DMS 273 treated with DMSO at 0.1 percent for 48 hours (cell line): ENCODE results near the gene MADD.
"Not testable (repeated sequence)": the region's sequence is repeated elsewhere in the genome, so short reads cannot be mapped to it uniquely, and the experiment has no call there.

Experiments
- DNase-seq: peaks from one replicate; lab custom pipeline; 2025; lab: John Stamatoyannopoulos, UW

Gene MADD

DNA sequence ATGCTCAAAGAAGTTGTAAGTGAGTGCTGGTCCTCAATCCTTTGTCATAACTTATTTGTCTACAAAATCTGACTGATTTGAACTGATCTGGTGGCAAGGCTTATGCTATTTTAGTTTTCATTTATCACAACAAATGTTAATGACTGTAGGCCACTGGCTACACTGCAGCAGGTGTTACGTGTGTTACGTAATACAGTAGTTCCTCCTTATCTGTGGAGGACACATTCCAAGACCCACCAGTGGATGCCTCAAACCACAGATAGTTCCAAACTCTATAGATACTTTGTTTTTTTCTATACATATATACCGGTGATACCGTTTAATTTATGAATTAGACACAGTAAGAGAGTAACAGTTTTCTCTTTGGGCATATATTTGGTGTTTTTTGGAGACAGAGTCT lies 7.0 kb downstream of the MADD start:
- DNase-seq = no peak

- DNase-seq = no peak
Observed at GRCh38 chr11:47278058-47278457, 8.1 kb downstream of the MADD start.

- no peak for DNase-seq
Observed at GRCh38 chr11:47278769-47279168, 8.8 kb downstream of the MADD start.

- DNase-seq = no peak
Observed at GRCh38 chr11:47280099-47280498, 10.2 kb downstream of the MADD start.

DNA sequence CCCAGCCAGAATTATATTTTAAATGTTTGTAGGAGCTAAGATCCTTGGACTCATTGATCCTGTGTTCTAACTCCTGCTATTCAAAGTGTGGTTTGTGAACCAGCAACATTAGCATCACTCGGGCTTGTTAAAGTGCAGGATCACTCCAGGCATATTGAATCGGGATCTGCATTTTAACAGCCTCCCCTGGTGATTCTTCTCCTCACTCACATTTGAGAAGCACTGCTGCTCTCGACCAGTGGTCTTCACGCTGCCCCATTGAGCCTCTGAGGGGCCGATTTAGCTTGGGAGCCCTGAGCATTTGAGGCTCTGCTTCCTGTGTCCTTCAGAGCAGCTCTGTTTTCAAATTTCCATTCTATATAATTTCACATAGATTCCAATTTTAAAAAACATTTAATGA lies 10.9 kb downstream of the MADD start:
- no peak for DNase-seq

DNA sequence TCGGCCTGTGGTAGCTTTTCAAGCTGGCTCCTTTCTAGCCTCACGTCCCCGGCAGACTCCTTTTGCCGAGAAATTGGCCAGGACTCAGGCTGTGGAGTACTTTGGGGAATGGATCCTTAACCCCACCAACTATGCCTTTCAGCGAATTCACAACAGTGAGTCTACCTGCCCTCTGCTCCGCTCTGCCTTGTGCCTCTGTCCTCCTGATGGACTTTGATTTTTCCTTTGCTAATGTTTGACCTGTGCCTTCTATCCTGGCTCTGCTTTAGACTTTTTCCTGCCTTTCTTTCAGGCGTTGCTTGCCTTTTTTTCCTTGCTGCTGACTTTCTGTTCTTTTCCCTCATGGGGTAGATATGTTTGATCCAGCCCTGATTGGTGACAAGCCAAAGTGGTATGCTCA lies 12.5 kb downstream of the MADD start:
- no peak for DNase-seq

GRCh38 chr11:47284151-47284550 lies 14.2 kb downstream of the MADD start:
- DNase-seq = no peak

DNA sequence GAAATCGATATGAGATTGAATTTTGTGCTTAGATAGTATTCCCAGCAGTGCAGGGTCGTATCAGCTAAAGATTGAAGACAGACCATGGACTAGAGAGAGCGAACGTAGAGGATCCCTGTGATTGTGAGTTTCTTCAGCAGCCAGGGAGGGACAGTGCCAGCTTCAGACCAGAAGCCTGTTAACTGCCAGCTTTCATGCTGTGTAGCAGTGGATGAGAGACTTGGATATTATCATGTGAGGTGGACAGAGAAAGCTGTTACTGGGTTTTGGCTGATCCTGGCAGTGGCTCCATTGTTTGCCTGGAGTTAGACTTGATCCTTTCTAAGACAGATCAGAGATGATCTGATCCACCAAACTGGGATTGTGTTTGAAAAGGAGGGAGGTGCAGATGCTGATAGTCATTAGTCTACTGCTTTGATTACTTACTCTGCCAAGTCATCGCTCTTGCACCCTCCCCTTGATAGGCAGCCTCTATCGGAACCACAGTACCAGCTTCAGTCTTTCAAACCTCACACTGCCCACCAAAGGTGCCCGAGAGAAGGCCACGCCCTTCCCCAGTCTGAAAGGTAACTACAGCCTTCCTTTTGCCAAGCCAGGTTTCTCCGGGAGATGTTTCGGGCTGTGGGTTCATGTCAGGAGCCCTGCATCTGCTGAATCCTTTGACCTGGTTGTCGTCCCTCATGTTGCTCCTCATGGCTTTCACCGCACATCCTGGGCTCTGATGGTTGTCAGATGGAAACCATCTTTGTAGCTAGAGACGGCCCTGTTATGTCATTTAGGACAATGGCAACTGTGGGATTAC lies 16.2 kb downstream of the MADD start:
- no peak for DNase-seq

- DNase-seq = no peak
Observed at GRCh38 chr11:47288066-47288465, 18.1 kb downstream of the MADD start.

- DNase-seq = no peak
Observed at GRCh38 chr11:47289856-47290255, 19.9 kb downstream of the MADD start.

DNA sequence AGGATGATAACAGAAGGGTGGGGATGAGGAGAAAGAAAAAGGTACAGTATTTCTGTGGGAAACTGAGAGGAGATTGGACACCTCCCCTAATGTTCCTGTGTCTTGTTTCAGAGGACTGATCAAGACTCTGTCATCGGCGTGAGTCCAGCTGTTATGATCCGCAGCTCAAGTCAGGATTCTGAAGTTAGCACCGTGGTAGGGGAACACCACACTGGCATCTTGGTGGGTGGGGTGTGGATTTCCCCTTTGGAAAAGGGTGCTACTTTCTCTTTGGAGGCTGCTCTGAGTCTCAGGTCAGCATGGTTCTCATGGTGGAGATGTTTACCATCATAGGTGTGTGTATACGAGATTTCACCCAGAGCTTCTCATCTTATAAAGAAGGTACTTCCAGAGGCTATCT lies 25.5 kb downstream of the MADD start:
- no peak for DNase-seq

DNA sequence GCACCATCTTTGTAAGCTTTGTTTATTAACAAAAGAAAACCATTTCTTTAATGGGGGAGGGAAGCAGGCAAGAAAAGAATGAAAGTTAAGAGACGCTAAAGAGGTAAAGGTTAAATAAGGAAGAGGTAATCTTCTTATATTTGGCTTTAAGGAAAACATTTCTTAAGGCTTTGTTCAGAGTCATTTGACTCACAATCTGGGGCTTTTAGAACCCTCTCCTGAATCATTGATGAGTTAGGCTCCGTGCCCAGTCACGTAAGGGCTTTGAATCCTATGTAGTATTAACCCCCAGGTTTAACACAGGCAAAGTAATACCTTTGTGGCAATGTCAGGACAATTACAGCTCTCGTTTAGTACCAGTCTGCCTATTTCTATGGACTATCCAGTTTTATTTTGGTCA lies 26.1 kb downstream of the MADD start:
- DNase-seq = no peak

GRCh38 chr11:47299078-47299477 lies 29.1 kb downstream of the MADD start:
- DNase-seq = no peak

GRCh38 chr11:47302853-47303252 lies 32.9 kb downstream of the MADD start:
- no peak for DNase-seq

DNA sequence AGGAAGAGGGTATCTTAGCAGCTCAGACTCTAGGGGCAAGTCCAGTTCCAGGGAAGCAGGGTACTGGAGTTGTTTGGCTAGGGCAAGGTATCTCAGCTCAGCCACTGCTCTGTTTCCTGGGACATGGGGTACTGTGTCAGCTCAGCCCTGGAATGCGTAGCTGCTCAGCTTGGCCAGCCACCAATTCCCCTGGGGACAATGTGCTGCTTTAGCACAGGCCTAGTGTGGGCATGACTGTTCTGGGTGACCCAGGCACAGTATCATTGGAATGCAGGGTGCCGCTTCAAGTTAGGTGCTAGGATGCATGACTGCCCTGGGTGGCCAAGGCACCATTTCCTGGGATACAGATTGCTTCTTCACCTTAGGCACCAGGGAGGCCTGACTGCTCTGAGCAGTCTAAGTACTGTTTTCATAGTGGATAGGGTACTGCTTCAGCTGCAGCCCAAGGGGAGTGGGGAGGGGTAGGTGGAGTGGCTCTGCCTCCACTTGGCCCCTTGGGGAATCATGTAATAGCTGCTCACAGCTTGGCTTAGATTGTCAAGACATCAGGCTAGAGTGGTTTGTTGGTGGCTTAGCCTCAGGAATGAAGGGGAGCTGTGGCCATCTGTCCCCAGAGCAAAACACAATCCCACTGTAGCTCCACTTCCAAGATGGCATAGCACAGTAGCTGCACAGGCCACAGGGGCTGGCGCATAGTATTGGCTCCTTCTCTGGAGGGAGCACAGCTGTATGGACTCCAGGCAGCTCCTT lies 36.0 kb downstream of the MADD start:
- DNase-seq = peak; percentile 49

- DNase-seq = peak; percentile 47
Observed at GRCh38 chr11:47306484-47306844, 36.5 kb downstream of the MADD start.

GRCh38 chr11:47308050-47308823 lies 38.3 kb downstream of the MADD start:
- no peak for DNase-seq

DNA sequence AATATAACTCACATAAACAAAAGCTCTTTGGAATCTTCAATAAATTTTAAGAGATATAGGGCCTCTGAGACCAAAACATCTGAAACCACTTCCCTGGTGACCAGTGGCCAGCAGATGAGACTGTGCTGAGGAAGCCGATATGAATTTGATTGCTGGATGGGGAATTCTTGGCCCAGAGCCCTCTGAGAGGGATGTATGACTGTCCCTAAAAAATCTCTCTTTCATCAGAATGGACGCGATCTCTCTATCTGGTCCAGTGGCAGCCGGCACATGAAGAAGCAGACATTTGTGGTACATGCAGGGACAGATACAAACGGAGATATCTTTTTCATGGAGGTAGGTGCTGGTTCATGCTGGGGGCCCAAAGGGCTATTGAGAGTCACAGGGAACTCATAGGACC lies 45.1 kb downstream of the MADD start:
- no peak for DNase-seq

DNA sequence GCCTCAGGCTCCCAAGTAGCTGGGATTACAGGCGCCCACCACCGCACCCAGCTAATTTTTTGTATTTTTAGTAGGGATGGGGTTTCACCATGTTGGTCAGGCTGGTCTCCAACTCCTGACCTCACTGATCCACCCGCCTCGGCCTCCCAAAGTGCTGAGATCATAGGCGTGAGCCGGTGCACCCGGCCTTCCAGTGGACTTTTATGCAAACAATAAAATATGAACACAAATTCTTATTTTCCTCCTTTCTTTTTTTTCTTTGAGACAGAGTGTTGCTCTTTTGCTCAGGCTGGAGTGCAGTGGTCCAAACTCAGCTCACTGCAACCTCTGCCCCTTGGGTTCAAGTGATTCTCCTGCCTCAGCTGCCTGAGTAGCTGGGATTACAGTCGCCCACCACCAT lies 46.6 kb downstream of the MADD start:
- DNase-seq = not testable (repeated sequence)

DNA sequence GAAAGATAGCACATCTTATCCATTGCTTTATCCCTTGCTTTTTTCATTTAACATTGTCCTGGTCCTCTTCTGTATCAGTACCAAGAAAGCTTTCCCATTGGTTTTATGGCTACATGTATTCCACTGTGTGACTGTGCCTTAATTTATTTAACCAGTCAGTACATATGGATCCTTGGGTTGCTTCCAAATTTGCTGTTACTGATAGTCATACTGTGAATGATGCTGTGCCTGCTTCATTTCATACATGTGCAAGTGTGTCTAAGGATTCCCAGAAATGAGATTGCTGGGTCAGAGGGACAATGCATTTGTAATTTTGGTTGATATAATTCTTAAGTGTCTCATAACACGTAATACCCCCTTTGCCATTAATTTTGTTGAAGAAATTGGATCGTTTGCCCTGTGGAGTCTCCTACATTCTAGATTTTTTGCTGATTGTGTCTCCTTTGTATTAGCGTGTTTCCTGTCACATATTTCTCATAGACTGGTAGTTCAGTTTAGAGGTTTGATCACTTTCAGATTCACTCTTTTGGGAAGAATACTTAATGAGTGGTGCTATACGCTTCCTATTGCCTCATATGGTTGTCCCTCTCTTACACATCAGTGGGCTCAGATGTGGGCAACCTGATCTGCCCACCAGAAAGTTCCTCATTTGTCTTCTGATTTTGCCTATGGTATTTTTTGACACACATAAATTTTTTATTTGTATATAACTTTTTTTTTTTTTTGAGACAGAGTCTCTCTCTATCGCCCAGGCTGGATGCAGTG lies 47.3 kb downstream of the MADD start:
- no peak for DNase-seq

DNA sequence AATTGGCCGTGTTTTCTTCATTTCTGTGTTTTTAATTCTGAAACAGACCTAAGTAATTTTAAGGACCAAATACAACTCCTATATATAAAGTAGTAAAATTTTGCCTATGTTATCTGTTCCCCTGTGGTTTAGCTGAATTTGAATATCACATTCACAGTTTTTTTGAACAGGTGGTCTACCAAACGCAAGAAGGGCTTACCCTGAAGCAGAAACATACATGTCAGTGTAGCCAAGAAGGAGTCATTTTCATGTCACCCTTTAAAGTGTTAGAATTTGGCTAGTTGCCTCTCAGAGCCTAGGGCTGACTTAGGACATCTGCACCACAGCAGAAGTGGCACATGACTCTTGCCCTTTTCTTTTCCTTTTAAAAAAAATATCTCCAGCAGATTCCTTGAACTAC lies 48.2 kb downstream of the MADD start:
- DNase-seq = no peak

DNA sequence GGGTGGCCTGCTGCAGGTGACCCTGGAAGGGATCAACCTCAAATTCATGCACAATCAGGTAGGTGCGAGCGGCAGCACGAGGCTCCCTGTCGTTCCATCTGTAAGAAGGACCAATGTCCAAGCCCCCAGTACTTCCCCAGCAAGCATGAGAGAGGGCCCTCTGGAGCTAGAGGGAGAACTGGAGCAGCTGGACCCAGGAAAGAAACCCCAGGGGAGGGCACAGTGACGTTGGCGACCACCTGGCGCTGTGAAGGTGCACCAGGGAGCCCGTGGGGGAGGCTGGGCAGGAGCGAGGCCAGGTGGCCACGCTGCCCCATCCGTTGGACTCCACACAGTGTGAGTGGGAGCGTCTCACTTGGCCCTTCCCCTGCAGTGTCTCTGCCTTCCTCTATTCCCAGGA lies 54.6 kb downstream of the MADD start:
- no peak for DNase-seq
